ENCODE measurements around the gene CTSG.

CTSG gene

DNA sequence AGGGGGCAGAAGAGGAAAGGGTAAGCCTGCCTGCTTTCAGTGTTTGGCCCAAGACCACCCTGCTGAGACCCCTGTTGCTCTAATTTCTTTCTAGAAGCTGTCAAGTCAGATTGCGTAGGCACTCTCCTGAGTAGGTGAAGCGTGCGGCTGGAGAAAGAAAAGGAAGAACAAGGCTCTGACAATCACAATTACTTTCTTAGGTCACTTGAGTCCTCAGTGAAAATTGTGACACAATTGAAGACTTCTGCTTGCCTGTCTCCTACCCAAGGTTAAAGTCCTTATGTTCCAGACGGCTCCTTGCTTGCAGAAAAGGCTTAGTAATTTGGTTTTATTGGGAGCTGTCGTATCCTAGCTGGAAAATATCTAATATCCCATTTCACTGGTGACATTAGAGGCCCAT lies 721 bp upstream of the CTSG start:
- POLR2A ChIA-PET: no interaction called here
- Histone ChIP-seq H3K4me1 (ENCODE audit: control insufficient read depth, insufficient read depth, low read length) (no peaks in the 10 kb centered on the region), H3K27ac (ENCODE audit: extremely low read depth, low read depth, low read length) (no peak overlapping the region), H3K9me3 (ENCODE audit: control insufficient read depth, insufficient read depth, low read depth, low read length) (no peaks in the 10 kb centered on the region), H3K4me3 (ENCODE audit: low read depth, low read length) (no peak overlapping the region), H3K36me3 (ENCODE audit: control insufficient read depth in 2 of 2, insufficient read depth in 1 of 2, low read length in 2 of 2) (no peaks in the 10 kb centered on the region)
- no peak for TF ChIP-seq MEIS1 (CRISPR knock-in tag; IDR thresholded peaks at IDR 0.05; ENCODE audit: borderline replicate concordance)
- TF ChIP-seq, protein P1, sequence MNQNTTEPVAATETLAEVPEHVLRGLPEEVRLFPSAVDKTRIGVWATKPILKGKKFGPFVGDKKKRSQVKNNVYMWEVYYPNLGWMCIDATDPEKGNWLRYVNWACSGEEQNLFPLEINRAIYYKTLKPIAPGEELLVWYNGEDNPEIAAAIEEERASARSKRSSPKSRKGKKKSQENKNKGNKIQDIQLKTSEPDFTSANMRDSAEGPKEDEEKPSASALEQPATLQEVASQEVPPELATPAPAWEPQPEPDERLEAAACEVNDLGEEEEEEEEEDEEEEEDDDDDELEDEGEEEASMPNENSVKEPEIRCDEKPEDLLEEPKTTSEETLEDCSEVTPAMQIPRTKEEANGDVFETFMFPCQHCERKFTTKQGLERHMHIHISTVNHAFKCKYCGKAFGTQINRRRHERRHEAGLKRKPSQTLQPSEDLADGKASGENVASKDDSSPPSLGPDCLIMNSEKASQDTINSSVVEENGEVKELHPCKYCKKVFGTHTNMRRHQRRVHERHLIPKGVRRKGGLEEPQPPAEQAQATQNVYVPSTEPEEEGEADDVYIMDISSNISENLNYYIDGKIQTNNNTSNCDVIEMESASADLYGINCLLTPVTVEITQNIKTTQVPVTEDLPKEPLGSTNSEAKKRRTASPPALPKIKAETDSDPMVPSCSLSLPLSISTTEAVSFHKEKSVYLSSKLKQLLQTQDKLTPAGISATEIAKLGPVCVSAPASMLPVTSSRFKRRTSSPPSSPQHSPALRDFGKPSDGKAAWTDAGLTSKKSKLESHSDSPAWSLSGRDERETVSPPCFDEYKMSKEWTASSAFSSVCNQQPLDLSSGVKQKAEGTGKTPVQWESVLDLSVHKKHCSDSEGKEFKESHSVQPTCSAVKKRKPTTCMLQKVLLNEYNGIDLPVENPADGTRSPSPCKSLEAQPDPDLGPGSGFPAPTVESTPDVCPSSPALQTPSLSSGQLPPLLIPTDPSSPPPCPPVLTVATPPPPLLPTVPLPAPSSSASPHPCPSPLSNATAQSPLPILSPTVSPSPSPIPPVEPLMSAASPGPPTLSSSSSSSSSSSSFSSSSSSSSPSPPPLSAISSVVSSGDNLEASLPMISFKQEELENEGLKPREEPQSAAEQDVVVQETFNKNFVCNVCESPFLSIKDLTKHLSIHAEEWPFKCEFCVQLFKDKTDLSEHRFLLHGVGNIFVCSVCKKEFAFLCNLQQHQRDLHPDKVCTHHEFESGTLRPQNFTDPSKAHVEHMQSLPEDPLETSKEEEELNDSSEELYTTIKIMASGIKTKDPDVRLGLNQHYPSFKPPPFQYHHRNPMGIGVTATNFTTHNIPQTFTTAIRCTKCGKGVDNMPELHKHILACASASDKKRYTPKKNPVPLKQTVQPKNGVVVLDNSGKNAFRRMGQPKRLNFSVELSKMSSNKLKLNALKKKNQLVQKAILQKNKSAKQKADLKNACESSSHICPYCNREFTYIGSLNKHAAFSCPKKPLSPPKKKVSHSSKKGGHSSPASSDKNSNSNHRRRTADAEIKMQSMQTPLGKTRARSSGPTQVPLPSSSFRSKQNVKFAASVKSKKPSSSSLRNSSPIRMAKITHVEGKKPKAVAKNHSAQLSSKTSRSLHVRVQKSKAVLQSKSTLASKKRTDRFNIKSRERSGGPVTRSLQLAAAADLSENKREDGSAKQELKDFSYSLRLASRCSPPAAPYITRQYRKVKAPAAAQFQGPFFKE (tag by site-specific recombination; IDR thresholded peaks at IDR 0.05; ENCODE audit: borderline replicate concordance): no peak
- no peak for TF ChIP-seq ZNF544 (tag by site-specific recombination; IDR thresholded peaks at IDR 0.05)
- TF ChIP-seq KLF1 (tag by site-specific recombination; IDR thresholded peaks at IDR 0.05): no peak
- TF ChIP-seq KLF9 (tag by site-specific recombination; IDR thresholded peaks at IDR 0.05; ENCODE audit: low read depth): no peak
- TF ChIP-seq, protein P2, sequence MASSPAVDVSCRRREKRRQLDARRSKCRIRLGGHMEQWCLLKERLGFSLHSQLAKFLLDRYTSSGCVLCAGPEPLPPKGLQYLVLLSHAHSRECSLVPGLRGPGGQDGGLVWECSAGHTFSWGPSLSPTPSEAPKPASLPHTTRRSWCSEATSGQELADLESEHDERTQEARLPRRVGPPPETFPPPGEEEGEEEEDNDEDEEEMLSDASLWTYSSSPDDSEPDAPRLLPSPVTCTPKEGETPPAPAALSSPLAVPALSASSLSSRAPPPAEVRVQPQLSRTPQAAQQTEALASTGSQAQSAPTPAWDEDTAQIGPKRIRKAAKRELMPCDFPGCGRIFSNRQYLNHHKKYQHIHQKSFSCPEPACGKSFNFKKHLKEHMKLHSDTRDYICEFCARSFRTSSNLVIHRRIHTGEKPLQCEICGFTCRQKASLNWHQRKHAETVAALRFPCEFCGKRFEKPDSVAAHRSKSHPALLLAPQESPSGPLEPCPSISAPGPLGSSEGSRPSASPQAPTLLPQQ (tag by site-specific recombination; IDR thresholded peaks at IDR 0.05): no peak
- TF ChIP-seq SCRT1 (tag by site-specific recombination; IDR thresholded peaks at IDR 0.05; ENCODE audit: borderline replicate concordance): no peak
- TF ChIP-seq ZNF366 (tag by site-specific recombination; conservative IDR thresholded peaks at IDR 0.05): no peak
- TF ChIP-seq, protein P3, sequence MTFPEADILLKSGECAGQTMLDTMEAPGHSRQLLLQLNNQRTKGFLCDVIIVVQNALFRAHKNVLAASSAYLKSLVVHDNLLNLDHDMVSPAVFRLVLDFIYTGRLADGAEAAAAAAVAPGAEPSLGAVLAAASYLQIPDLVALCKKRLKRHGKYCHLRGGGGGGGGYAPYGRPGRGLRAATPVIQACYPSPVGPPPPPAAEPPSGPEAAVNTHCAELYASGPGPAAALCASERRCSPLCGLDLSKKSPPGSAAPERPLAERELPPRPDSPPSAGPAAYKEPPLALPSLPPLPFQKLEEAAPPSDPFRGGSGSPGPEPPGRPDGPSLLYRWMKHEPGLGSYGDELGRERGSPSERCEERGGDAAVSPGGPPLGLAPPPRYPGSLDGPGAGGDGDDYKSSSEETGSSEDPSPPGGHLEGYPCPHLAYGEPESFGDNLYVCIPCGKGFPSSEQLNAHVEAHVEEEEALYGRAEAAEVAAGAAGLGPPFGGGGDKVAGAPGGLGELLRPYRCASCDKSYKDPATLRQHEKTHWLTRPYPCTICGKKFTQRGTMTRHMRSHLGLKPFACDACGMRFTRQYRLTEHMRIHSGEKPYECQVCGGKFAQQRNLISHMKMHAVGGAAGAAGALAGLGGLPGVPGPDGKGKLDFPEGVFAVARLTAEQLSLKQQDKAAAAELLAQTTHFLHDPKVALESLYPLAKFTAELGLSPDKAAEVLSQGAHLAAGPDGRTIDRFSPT (tag by site-specific recombination; IDR thresholded peaks at IDR 0.05): no peak
- TF ChIP-seq ZNF341 (tag by site-specific recombination; IDR thresholded peaks at IDR 0.05; ENCODE audit: low read depth): no peak
- no peak for TF ChIP-seq ZNF792 (tag by site-specific recombination; IDR thresholded peaks at IDR 0.05)
- no peak for TF ChIP-seq ZNF169 (tag by site-specific recombination; IDR thresholded peaks at IDR 0.05)
- CTCF ChIA-PET: no interaction called here

DNA sequence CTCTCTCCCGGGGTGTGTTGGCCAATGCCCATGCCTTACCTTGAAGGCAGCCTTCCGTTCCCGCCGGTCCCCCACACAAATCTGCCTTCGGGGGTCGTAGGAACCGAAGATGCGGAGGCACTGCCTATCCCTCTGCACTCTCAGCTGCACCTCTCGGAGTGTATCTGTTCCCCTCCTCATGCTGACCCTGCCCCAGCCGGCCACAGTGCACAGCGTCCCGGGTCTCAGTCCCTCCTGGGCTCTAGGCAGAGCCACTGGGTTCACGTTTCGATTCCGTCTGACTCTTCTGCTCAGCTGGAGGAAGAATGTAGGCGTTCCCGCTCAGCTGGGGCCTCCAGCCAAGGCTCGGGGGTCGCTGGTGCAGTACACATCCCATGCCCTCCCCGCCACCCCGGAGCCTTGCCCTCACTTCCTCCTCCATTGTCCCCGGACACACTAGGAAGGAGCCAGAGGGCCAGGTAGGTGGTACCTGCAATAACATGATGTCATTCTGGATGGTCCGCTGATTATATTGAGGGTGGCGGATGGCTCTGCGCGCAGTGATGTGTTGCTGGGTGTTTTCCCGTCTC lies 1.8 kb downstream of the CTSG start:
- ChIA-PET POLR2A (no interaction called here), CTCF (no interaction called here)
- H3K9me3 ChIP-seq (ENCODE audit: control insufficient read depth, insufficient read depth, low read depth, low read length): no peaks in the 10 kb centered on the region
- no peak overlapping the region for H3K27ac ChIP-seq (ENCODE audit: extremely low read depth, low read depth, low read length)
- H3K4me1 ChIP-seq (ENCODE audit: control insufficient read depth, insufficient read depth, low read length): no peaks in the 10 kb centered on the region
- no peaks in the 10 kb centered on the region for H3K36me3 ChIP-seq (ENCODE audit: control insufficient read depth in 2 of 2, insufficient read depth in 1 of 2, low read length in 2 of 2)
- no peak overlapping the region for H3K4me3 ChIP-seq (ENCODE audit: low read depth, low read length)
- TF ChIP-seq ZBTB20 (tag by site-specific recombination; IDR thresholded peaks at IDR 0.05) (no peak), ZNF416 (tag by site-specific recombination; IDR thresholded peaks at IDR 0.05) (no peak)
- TF ChIP-seq, protein P4, sequence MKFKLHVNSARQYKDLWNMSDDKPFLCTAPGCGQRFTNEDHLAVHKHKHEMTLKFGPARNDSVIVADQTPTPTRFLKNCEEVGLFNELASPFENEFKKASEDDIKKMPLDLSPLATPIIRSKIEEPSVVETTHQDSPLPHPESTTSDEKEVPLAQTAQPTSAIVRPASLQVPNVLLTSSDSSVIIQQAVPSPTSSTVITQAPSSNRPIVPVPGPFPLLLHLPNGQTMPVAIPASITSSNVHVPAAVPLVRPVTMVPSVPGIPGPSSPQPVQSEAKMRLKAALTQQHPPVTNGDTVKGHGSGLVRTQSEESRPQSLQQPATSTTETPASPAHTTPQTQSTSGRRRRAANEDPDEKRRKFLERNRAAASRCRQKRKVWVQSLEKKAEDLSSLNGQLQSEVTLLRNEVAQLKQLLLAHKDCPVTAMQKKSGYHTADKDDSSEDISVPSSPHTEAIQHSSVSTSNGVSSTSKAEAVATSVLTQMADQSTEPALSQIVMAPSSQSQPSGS (tag by site-specific recombination; IDR thresholded peaks at IDR 0.05; ENCODE audit: low read depth): no peak
- TF ChIP-seq, protein P5, sequence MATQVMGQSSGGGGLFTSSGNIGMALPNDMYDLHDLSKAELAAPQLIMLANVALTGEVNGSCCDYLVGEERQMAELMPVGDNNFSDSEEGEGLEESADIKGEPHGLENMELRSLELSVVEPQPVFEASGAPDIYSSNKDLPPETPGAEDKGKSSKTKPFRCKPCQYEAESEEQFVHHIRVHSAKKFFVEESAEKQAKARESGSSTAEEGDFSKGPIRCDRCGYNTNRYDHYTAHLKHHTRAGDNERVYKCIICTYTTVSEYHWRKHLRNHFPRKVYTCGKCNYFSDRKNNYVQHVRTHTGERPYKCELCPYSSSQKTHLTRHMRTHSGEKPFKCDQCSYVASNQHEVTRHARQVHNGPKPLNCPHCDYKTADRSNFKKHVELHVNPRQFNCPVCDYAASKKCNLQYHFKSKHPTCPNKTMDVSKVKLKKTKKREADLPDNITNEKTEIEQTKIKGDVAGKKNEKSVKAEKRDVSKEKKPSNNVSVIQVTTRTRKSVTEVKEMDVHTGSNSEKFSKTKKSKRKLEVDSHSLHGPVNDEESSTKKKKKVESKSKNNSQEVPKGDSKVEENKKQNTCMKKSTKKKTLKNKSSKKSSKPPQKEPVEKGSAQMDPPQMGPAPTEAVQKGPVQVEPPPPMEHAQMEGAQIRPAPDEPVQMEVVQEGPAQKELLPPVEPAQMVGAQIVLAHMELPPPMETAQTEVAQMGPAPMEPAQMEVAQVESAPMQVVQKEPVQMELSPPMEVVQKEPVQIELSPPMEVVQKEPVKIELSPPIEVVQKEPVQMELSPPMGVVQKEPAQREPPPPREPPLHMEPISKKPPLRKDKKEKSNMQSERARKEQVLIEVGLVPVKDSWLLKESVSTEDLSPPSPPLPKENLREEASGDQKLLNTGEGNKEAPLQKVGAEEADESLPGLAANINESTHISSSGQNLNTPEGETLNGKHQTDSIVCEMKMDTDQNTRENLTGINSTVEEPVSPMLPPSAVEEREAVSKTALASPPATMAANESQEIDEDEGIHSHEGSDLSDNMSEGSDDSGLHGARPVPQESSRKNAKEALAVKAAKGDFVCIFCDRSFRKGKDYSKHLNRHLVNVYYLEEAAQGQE (tag by site-specific recombination; IDR thresholded peaks at IDR 0.05): no peak

All from HEK293 (cell line).